GM20000 (cell line): Measurements from ENCODE around the gene ZNF624.

ENCODE experiments used
- DNase-seq: peaks from one replicate; pipeline ENCODE4 v3.0.0; 2012; ENCODE audit warnings: low spot score
- CTCF ChIP-seq: IDR thresholded peaks from 2 replicates; pipeline ENCODE4 v1.5.1; 2012; ENCODE audit warnings: mild to moderate bottlenecking, control low read depth; ENCODE audit errors: extremely low read depth, missing control alignments

The ZNF624 gene

DNA sequence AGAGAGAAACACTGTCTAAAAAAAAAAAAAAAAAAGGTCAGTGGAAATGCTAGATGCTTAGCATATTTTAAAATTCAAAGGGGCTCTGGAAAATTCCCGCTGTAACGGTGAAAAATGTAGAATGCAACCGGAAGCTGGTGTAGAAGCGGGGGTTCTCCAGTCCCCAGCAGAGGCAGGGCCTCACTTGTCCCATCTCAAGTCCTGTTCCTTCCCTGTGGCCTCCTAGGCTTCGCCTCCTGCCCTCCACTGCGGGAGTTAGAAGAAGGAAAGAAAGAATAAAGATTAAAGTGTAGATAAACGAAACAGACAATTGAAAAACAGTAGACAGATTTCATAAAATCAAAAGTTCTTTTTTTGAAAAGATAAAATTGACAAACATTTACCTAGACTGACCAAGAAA, 69.9 kb downstream of the ZNF624 start:
- DNase-seq: no peak
- TF ChIP-seq CTCF: no peak

DNA sequence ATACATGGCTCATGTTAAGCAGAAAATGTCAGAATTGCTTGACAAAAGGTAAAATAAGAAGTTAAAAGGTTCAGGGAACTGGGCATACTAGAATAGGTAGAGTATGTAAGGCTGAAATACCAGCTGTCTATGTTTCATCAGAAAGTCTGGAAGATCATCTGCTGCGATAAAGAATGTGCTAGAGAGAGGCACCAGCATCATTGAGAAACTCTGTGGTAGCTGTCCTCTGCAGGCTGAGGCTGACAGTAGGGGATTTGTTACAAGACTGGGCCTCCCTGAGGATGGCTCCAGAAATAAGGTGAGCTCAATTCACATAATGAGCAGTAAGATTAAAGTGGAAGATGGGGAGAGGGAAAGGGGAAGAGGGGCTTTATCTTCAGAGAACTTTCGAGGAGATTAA, 80.2 kb downstream of the ZNF624 start:
- no peak for TF ChIP-seq CTCF
- no peak for DNase-seq
